NK-92 (cell line): Measurements from ENCODE around the gene NLGN1.

ENCODE experiments used
- DNase-seq: peaks from one replicate; lab custom pipeline; 2025; ENCODE audit not compliant: unreplicated experiment; lab: John Stamatoyannopoulos, UW

The NLGN1 gene

GRCh38 chr3:174060431-174060830 lies 662.9 kb downstream of the NLGN1 start:
- DNase-seq: no peak

- no peak for DNase-seq
These were observed 663.6 kb downstream of the NLGN1 start for GRCh38 chr3:174061162-174061561.

DNA sequence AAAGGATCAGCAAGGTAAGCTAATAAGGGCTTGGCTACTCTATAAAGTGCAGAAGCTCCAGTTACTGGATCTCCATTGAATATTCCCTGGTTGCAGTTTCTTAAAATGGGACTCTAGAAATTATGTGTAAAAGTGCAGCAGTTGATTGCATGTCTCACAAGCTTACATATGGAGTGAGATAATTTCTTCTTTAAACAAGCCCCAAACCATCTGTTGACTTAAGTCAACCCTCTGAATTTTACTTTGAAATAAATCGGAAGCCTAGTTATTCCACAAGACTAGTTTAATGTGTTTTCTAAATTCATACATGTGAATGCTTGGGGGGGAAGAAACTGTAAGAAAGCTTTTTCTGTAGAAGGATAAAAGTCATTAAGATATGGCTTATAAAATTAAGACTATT lies 664.2 kb downstream of the NLGN1 start:
- no peak for DNase-seq

DNA sequence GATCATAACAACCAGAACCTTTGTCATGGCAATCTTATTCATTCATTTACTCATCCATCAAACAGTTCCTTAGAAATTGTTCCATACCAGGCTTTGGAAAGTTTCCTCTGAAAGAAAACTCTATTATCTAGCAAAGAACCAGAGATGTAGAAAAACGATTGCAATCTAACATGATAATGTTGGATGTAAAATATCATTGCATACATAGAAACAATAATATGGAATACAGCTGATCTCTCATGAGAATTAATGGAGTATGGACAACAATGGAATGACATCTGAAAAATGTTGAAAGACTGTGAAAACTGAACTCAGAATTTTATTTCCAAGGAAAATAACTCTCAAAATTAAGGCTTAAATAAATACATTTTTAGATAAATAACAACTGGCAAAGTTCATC lies 665.4 kb downstream of the NLGN1 start:
- DNase-seq: no peak

DNA sequence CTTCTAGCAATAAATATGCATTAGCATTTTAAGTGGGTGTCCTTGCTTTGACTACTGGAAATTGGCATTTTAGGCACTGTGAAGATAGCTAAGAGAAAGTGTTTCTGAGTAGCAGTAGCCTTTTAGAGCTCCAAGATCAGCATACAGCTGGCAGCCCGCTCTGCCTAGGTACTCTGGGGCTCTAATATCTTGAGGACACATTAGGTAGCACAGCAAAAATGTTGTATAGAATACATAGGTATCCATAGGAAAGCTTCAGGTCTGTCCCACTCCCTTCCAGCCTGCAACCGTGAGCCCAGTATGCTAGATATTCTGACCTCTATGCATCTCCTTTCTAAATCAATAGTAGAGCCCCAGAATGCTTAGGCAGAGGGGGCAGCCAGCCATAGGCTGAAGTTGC lies 670.5 kb downstream of the NLGN1 start:
- no peak for DNase-seq

DNA sequence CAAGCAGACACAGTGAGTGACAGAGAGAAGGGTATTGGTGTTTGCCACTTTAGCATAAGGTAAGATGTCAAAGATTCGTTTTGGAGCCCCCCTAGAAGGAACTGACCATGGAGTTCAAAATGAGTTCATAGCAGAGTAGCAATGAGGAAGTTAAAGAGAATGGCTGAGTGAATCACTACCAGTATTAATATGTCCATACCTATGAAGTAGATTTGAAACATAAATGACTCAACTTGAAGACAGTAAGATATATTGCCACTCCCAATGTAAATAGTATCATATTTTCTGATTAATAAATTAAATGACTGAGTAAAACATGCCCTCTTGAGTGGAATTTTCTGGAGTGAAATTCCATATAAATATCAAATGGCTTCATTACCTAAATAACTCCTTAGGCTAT lies 675.1 kb downstream of the NLGN1 start:
- no peak for DNase-seq

DNA sequence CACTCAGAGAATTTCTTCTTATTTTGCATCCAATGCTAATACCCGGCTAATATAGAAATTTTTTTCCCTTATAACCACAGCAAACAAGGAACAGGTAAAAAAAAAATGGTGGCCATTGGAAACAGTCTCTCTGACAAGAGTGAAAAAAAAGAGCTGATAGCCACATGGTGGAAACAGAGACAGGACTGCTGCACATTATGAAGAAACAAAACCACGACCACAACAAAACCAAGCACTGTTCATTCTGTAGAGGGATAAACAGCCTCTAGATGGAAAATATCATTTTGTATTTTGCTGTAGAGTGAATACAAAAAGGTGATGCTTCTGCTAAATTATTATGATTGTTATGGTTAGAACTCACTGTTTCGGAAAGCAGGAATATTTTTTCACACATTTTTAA lies 686.2 kb downstream of the NLGN1 start:
- no peak for DNase-seq

DNA sequence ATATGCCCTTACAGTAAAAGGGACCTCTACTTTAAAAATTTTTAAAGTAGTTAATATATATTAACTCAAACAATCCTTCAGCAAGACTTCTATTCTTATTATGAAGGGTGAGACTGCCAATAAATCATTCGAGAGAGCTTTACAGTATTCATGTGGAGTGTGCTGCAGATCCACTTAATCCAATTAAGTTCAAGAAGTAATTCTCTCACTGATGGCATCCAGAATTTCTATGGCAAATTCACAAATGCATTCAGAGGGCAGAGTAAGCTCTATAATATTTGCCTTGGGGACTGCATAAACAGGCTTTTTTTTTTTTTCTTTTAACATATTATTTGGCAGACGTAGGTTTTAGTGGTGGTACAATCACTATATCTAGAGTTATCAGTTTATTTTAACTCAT lies 692.0 kb downstream of the NLGN1 start:
- no peak for DNase-seq

- DNase-seq: no peak
These were observed 697.1 kb downstream of the NLGN1 start for GRCh38 chr3:174094669-174095068.

- DNase-seq: no peak
These were observed 700.1 kb downstream of the NLGN1 start for GRCh38 chr3:174097686-174098085.

GRCh38 chr3:174098746-174099145 lies 701.2 kb downstream of the NLGN1 start:
- no peak for DNase-seq

GRCh38 chr3:174099724-174100123 lies 702.2 kb downstream of the NLGN1 start:
- DNase-seq: no peak

GRCh38 chr3:174100744-174101143 lies 703.2 kb downstream of the NLGN1 start:
- no peak for DNase-seq

DNA sequence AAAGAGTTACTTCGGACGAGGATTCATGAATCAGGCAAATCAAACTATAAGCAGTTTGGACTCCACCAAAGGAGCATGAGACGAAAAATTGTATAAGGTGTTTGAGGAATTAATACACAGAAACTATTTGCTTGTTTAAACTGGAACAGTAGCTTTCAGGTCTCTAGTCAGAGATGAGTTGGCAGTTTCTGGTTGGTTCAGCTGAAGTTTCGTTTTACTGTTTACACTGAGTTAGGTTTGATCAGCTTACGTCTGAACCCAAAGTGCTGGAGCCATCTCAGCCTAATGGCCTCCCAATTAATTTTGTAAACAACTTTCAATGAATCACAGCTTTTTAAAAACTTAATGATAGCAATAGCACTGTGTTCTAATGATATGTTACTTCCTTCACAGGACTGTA lies 703.7 kb downstream of the NLGN1 start:
- no peak for DNase-seq

- no peak for DNase-seq
These were observed 704.7 kb downstream of the NLGN1 start for GRCh38 chr3:174102274-174102673.

GRCh38 chr3:174102866-174103265 lies 705.3 kb downstream of the NLGN1 start:
- no peak for DNase-seq

DNA sequence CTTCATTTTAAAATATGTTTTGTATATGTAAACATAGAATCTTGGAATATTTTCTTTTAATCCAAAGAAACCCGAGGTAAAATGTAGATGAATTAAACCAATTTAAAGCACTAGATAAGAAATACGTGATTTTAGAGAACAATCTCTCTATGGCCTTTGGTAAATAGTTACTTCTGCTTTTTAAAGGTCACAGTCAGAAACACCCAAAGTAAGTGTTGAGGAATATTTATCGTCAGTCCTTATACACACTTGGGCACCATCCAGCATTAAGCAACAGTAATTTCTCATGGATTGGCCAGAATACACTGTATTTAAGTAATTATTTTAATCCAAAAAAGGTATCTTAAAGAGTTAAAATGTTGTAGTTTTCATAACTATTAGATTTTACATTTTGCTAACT lies 713.2 kb downstream of the NLGN1 start:
- DNase-seq: no peak

GRCh38 chr3:174111776-174112175 lies 714.2 kb downstream of the NLGN1 start:
- DNase-seq: no peak

- DNase-seq: no peak
These were observed 718.9 kb downstream of the NLGN1 start for GRCh38 chr3:174116421-174116820.

DNA sequence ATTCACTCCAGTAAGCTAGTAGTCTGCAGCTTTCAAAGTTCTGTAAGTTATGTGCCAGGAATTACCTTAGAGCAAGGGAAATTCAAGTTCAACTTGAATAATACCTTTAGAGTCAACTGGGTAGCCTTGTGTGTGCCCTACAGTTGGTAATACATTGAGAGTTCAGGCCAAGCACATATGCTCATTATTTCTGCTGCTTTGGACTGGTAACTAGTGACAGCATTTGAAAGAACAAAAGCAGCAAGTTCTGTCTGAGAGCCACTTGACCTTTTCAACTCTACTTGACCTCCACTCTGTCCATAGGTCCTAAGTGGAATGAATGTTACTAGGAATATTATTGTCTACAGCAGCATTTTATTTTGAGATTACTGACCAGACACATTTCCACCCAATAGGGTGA lies 723.5 kb downstream of the NLGN1 start:
- DNase-seq: no peak

DNA sequence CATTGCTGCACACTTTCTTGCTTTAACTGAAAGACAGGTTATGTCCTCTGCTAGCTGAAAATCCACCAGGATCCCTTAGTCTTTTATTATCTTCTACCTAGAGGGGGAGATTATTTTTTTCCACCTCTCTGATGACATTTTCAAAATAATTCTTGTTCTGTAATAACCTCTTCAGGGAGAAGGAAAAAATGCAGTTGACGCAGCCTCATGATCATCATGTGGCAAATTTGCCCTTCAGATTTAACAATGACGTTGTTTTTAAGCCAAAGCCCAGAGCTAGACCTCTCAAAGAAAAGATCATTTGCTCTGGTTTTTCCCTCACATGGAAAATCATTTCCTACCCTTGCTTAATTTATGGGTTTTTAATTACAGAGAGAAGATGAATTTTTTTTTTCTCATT lies 724.9 kb downstream of the NLGN1 start:
- DNase-seq: no peak

DNA sequence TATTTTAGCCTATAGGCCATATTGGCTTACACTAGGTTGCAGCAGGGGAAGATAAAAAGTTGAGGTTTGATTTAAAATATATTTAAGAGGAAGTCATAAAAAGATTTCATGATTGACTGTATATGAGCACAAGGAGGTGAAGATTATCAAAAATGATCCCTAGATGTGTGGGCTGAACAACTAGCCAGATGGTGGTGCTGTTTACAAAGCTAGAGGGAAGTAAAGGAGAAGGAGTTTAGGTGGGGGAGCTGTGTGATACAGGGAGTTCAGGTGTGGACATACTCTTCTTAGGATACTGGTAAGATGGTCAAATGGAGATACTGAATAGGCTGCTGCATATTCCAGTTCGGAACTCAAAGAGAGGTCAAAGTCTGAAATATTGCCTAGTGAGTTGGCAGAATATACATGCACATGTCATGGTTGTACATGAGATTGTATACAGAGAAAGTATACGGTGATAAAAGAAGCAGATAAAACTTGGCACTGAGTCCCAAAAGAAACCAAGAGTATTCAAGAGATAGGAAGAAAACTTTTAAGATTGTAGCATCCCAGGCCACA lies 727.8 kb downstream of the NLGN1 start:
- no peak for DNase-seq

DNA sequence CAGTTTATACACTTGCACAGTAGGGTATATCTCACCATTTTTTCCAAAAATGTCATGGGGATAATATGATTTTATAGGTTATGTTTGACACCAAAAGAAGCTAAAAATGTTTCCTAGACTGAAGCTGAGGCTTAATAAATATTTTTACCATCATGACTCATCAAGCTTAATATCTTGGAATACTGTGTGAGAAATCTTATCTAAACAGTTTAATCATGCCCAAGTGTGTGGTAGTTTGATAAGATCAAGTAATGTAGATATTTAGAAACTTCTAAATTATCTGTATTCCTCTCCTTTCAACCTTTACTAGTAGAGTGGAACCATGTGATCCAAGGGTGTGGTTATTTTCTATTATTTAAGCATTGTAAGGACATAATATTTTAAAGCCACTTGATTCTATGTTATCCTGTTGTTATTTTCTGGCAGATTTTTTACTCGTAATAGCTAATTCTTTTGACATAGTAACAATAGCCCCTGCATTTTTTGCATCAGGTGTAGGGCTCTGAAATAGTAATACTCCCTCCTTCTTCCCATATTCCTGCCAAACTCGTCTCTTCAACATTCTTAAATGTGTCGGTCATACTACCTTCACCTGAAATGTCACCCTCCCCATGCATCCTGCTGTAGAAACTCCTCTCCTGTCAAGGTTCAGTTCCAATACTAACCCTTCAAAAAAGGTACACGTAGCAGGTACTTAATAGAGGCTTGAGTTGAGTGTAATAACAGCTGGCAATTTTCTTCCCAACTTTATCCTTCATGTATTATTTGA lies 729.6 kb downstream of the NLGN1 start:
- no peak for DNase-seq
